K562 (cell line): ENCODE measurements around the gene HOXA7. TPM values are rescaled to one million over a fixed set of nuclear protein-coding genes. Genes with fewer than 3 reads are reported as not detected.

Experiments
- ATAC-seq: fragments of 200-7000 bp; cut with Tn5 transposase; 3 replicates; pipeline ENCODE4 v1.9.1; 2020; ENCODE audit warnings: moderate library complexity
- BruUV-seq: library from RNA; stranded (reverse); fragments of 400-500 nt; replicated peaks from 2 replicates; lab custom pipeline; 2021; lab: Mats Ljungman, UMichigan
- CTCF ChIA-PET: fragments of 300-600 bp; formaldehyde crosslinking; extraction: SDS; loops from one replicate; lab custom pipeline; 2021; ENCODE audit warnings: low intra/inter-chr PET ratio; lab: Yijun Ruan, JAX
- POLR2A ChIA-PET: fragments of 300-600, 350-650 bp; sonication (Branson Sonifier 250); formaldehyde crosslinking; extraction: SDS; loops from one replicate; lab custom pipeline; 2021; ENCODE audit warnings: antibody characterized with exemption, inconsistent platforms; lab: Yijun Ruan, JAX
- DNase-seq, 4 experiments: peaks; one replicate each; pipeline versions ENCODE4 v3.0.0 to v3.0.0-alpha.2; 2011 to 2018; ENCODE audit warnings: low spot score in 3 of 4, mixed read lengths in 3 of 4; ENCODE audit errors: extremely low read depth in 1 of 4
- FAIRE-seq: peaks from 2 replicates; lab custom pipeline; 2011; peaks lifted over from hg19 to GRCh38; lab: Jason Lieb, UNC
- H2AFZ ChIP-seq: 2 replicates; pipeline ENCODE4 v1.6.0; 2011; ENCODE audit warnings: low read depth, low read length, control low read depth, inconsistent platforms
- H3K27ac ChIP-seq: fragments of 200-600 bp; 3 replicates; pipeline ENCODE4 v1.8.0; 2011; ENCODE audit warnings: low read depth, mild to moderate bottlenecking, control low read depth, inconsistent platforms, low read length, moderate library complexity, mixed read lengths; ENCODE audit errors: extremely low read depth
- H3K27me3 ChIP-seq, 2 experiments: fragments of 300-600 bp in 1 of 2; 2 replicates in 1 of 2; 3 replicates in 1 of 2; pipeline versions ENCODE4 v1.6.0 to v1.8.0; 2011; ENCODE audit warnings: inconsistent platforms in 2 of 2, low read length in 2 of 2, mild to moderate bottlenecking in 1 of 2, mixed read lengths in 1 of 2, moderate library complexity in 1 of 2; ENCODE audit not compliant: control insufficient read depth in 2 of 2, insufficient read depth in 2 of 2
- H3K36me3 ChIP-seq: fragments of 300-600 bp; 3 replicates; pipeline ENCODE4 v1.8.0; 2011; ENCODE audit warnings: mild to moderate bottlenecking, low read length, inconsistent platforms; ENCODE audit not compliant: control insufficient read depth, insufficient read depth
- H3K4me1 ChIP-seq, 2 experiments: fragments of 200-600 bp in 1 of 2; replicated peaks in 1 of 2; 2 replicates in 1 of 2; 3 replicates in 1 of 2; pipeline versions ENCODE4 v1.5.1 to v1.8.0; 2011; ENCODE audit warnings: inconsistent platforms in 2 of 2, low read length in 2 of 2, mild to moderate bottlenecking in 1 of 2, mixed read lengths in 1 of 2, moderate library complexity in 1 of 2; ENCODE audit not compliant: control insufficient read depth in 2 of 2, insufficient read depth in 2 of 2
- H3K4me2 ChIP-seq: 2 replicates; pipeline ENCODE4 v1.6.1; 2011; ENCODE audit warnings: low read length, control low read depth, inconsistent platforms, mixed read lengths; ENCODE audit not compliant: insufficient read depth
- H3K4me3 ChIP-seq: fragments of 200-600 bp; sonication (generic), shearing (Covaris generic); 2 replicates; pipeline ENCODE4 v1.5.1; 2016; ENCODE audit warnings: control low read depth, inconsistent platforms
- H3K79me2 ChIP-seq: fragments of 200-600 bp; 3 replicates; pipeline ENCODE4 v1.8.0; 2011; ENCODE audit warnings: low read length, inconsistent platforms; ENCODE audit not compliant: control insufficient read depth, insufficient read depth
- H3K9ac ChIP-seq, 2 experiments: 2 replicates each; pipeline versions ENCODE4 v1.6.0 to v1.6.1; 2011; ENCODE audit warnings: low read depth in 2 of 2, low read length in 2 of 2, control low read depth in 1 of 2, inconsistent platforms in 1 of 2, mild to moderate bottlenecking in 1 of 2, mixed read lengths in 1 of 2; ENCODE audit not compliant: insufficient read depth in 1 of 2
- H3K9me1 ChIP-seq: one replicate; pipeline ENCODE4 v1.6.0; 2011; ENCODE audit warnings: inconsistent platforms, mild to moderate bottlenecking, low read length, moderate library complexity; ENCODE audit not compliant: control insufficient read depth, insufficient read depth
- H3K9me3 ChIP-seq: replicated peaks from 2 replicates; pipeline ENCODE4 v1.5.1; 2011; ENCODE audit warnings: low read depth, low read length, inconsistent platforms; ENCODE audit not compliant: control insufficient read depth, insufficient read depth
- H4K20me1 ChIP-seq: replicated peaks from 2 replicates; pipeline ENCODE4 v1.6.1; 2011; ENCODE audit warnings: low read length, inconsistent platforms, mixed read lengths; ENCODE audit not compliant: control insufficient read depth, insufficient read depth
- IRF2 ChIP-seq: sonication (generic); formaldehyde crosslinking; IDR thresholded peaks from 2 replicates; pipeline ENCODE4 v1.8.1; 2022; ENCODE audit warnings: mild to moderate bottlenecking, missing genetic modification reagents
- ZNF146 ChIP-seq: IDR thresholded peaks from one replicate; pipeline ENCODE4 v1.6.1; 2018; ENCODE audit warnings: missing compliant biosample characterization; ENCODE audit not compliant: unreplicated experiment
- ZNF586 ChIP-seq: fragments of 450-650 bp; formaldehyde crosslinking; conservative IDR thresholded peaks from 2 replicates; pipeline ENCODE4 v1.4.0; 2020; ENCODE audit warnings: mild to moderate bottlenecking, moderate library complexity
- ZNF639 ChIP-seq, 2 experiments: fragments of 200-800 bp in 1 of 2; sonication (Bioruptor generic) in 1 of 2; sonication (generic) in 1 of 2; formaldehyde crosslinking in 1 of 2; IDR thresholded peaks in 1 of 2; conservative IDR thresholded peaks in 1 of 2; 2 replicates each; pipeline versions ENCODE4 v1.5.0 to v1.6.1; 2016 to 2020; ENCODE audit warnings: missing compliant biosample characterization in 1 of 2, missing genetic modification characterization in 1 of 2, missing genetic modification reagents in 1 of 2
- WGBS: fragments of 100-300 bp; shearing (Covaris generic); methylation state at CpG from one replicate; pipeline ENCODE4 v1.1.6; 2016; ENCODE audit warnings: low coverage, mixed read lengths; ENCODE audit not compliant: insufficient coverage; ENCODE audit errors: missing lambda C conversion rate; 5-methylcytosine and 5-hydroxymethylcytosine counted together
- in situ Hi-C: fragments of 300-500 bp; cut with MboI; formaldehyde crosslinking; loops from 4 replicates; pipeline ENCODE4 v1.15.0; 2018; ENCODE audit warnings: inconsistent platforms, mixed read lengths
- intact Hi-C: fragments of 100-400 bp; cut with micrococcal nuclease; formaldehyde crosslinking; loops from 2 replicates; pipeline ENCODE4 v1.14.2; 2022
- polyA plus RNA-seq, 8 experiments: library from polyadenylated mRNA; depleted of rRNA in 4 of 8; stranded (reverse) in 5 of 8; unstranded in 3 of 8; fragments of >200 nt; fragmentation: Nextera tagmentation in 2 of 8; fragmentation: Illumina TruSeq in 1 of 8; extraction: Ambion mirVana in 2 of 8; extraction: Trizol in 1 of 8; gene quantifications; 2 replicates each; pipeline versions ENCODE4 v1.2.1 to v1.2.3, GENCODE V29; 2011 to 2014; ENCODE audit warnings: inconsistent platforms in 1 of 8, missing spikeins in 1 of 8
- total RNA-seq, 7 experiments: library from RNA; depleted of rRNA in 6 of 7; stranded (reverse); fragments of >200 nt in 6 of 7; fragmentation: Illumina TruSeq in 2 of 7; extraction: Trizol in 2 of 7; gene quantifications; 2 replicates each; pipeline versions ENCODE4 v1.2.1 to v1.2.3, GENCODE V29; 2011 to 2021; ENCODE audit warnings: low replicate concordance in 1 of 7
- TF ChIP-seq, protein P1 (sequence below), 3 experiments: fragments of 200-800 bp in 1 of 3; sonication (Bioruptor generic) in 1 of 3; sonication (generic) in 1 of 3; formaldehyde crosslinking in 1 of 3; IDR thresholded peaks; 2 replicates each; pipeline versions ENCODE4 v1.6.1 to v1.8.0; 2016 to 2022; ENCODE audit warnings: mild to moderate bottlenecking in 2 of 3, missing compliant biosample characterization in 2 of 3, missing genetic modification characterization in 2 of 3, missing genetic modification reagents in 1 of 3
- TF ChIP-seq, protein P2 (sequence below): fragments of 450-650 bp; IDR thresholded peaks from 2 replicates; pipeline ENCODE4 v1.6.1; 2016; ENCODE audit warnings: low read depth

Gene HOXA7
- total and polyA plus RNA-seq, 9 of the 15 experiments (the other 6 are each of a cell fraction or from before 2014, with no cell fraction given) = not detected

- H4K20me1 ChIP-seq = no peaks in the 10 kb centered on the region
- no peaks in the 10 kb centered on the region for H3K79me2 ChIP-seq
- H3K27ac ChIP-seq = no peak overlapping the region
- ChIA-PET CTCF (no interaction called here), POLR2A (interaction anchor here (0.6 kb wide), 1 partner anchor 917 kb away, joined by 4 read pairs; no protein-coding TSS in a partner anchor)
- BruUV-seq = no TSS peak
- H2AFZ ChIP-seq = no peak overlapping the region
- DNase-seq (no peak), FAIRE-seq (no peak), ATAC-seq (no peak)
- no peak overlapping the region for H3K9ac ChIP-seq
- 35% methylated on average over 48 of the region's 48 CpGs for WGBS
- in situ Hi-C loops = loop anchor here (25.0 kb wide), 3 partner anchors 643 to 1268 kb away; no protein-coding TSS in a partner anchor
- no peaks in the 10 kb centered on the region for H3K36me3 ChIP-seq
- intact Hi-C loops = no loop called here
- no peaks in the 10 kb centered on the region for H3K9me1 ChIP-seq
- peaks cover 29 to 91% of the 10 kb centered on the region in 2 experiments for H3K27me3 ChIP-seq
- no peaks in the 10 kb centered on the region for H3K9me3 ChIP-seq
- no peak overlapping the region for H3K4me3 ChIP-seq
- no peak overlapping the region for H3K4me2 ChIP-seq
- peaks cover 0 to 17% of the 10 kb centered on the region in 2 experiments; a peak in 2 of 5 replicates for H3K4me1 ChIP-seq
- TF ChIP-seq, protein P1, sequence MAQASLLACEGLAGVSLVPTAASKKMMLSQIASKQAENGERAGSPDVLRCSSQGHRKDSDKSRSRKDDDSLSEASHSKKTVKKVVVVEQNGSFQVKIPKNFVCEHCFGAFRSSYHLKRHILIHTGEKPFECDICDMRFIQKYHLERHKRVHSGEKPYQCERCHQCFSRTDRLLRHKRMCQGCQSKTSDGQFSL (CRISPR knock-in tag; IDR thresholded peaks at IDR 0.05) = no peak
- TF ChIP-seq, protein P1 (tag; IDR thresholded peaks at IDR 0.05) = no peak
- TF ChIP-seq ZNF639 (CRISPR knock-in tag; conservative IDR thresholded peaks at IDR 0.05 in 1 of 2, IDR thresholded peaks at IDR 0.05 in 1 of 2) (no peak), ZNF586 (CRISPR knock-in tag) (no peak), ZNF146 (CRISPR knock-in tag) (no peak), IRF2 (CRISPR knock-in tag) (no peak)
- TF ChIP-seq, protein P2, sequence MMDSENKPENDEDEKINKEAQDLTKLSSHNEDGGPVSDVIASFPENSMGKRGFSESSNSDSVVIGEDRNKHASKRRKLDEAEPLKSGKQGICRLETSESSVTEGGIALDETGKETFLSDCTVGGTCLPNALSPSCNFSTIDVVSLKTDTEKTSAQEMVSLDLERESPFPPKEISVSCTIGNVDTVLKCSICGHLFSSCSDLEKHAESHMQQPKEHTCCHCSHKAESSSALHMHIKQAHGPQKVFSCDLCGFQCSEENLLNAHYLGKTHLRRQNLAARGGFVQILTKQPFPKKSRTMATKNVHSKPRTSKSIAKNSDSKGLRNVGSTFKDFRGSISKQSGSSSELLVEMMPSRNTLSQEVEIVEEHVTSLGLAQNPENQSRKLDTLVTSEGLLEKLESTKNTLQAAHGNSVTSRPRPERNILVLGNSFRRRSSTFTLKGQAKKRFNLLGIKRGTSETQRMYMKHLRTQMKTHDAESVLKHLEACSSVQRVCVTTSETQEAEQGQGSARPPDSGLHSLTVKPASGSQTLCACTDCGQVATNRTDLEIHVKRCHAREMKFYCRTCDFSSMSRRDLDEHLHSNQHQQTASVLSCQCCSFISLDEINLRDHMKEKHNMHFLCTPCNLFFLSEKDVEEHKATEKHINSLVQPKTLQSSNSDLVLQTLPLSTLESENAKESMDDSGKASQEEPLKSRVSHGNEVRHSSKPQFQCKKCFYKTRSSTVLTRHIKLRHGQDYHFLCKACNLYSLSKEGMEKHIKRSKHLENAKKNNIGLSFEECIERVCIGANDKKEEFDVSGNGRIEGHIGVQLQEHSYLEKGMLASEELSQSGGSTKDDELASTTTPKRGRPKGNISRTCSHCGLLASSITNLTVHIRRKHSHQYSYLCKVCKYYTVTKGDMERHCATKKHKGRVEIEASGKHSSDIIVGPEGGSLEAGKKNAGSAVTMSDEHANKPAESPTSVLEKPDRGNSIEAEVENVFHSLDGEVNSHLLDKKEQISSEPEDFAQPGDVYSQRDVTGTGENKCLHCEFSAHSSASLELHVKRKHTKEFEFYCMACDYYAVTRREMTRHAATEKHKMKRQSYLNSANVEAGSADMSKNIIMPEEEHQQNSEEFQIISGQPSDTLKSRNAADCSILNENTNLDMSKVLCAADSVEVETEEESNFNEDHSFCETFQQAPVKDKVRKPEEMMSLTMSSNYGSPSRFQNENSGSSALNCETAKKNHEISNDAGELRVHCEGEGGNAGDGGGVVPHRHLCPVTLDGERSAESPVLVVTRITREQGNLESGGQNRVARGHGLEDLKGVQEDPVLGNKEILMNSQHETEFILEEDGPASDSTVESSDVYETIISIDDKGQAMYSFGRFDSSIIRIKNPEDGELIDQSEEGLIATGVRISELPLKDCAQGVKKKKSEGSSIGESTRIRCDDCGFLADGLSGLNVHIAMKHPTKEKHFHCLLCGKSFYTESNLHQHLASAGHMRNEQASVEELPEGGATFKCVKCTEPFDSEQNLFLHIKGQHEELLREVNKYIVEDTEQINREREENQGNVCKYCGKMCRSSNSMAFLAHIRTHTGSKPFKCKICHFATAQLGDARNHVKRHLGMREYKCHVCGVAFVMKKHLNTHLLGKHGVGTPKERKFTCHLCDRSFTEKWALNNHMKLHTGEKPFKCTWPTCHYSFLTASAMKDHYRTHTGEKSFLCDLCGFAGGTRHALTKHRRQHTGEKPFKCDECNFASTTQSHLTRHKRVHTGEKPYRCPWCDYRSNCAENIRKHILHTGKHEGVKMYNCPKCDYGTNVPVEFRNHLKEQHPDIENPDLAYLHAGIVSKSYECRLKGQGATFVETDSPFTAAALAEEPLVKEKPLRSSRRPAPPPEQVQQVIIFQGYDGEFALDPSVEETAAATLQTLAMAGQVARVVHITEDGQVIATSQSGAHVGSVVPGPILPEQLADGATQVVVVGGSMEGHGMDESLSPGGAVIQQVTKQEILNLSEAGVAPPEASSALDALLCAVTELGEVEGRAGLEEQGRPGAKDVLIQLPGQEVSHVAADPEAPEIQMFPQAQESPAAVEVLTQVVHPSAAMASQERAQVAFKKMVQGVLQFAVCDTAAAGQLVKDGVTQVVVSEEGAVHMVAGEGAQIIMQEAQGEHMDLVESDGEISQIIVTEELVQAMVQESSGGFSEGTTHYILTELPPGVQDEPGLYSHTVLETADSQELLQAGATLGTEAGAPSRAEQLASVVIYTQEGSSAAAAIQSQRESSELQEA = no peak
Measured at GRCh38 chr7:27154901-27155815, 1.3 kb downstream of the HOXA7 start.
